HCT116 (cell line): ENCODE data around the gene ATP5PD. TPM values are rescaled to one million over a fixed set of nuclear protein-coding genes. Genes with fewer than 3 reads are reported as not detected.

Source experiments
- ATAC-seq: fragments of 200-7000 bp; cut with Tn5 transposase; 2 replicates; pipeline ENCODE4 v1.9.1; 2020; ENCODE audit warnings: mild to moderate bottlenecking, moderate library complexity
- BruUV-seq: library from RNA; stranded (reverse); fragments of 400-500 nt; replicated peaks from 2 replicates; lab custom pipeline; 2021; lab: Mats Ljungman, UMichigan
- CTCF ChIA-PET: fragments of 300-600 bp; sonication (Branson Sonifier 250); formaldehyde crosslinking; loops from one replicate; lab custom pipeline; 2021; ENCODE audit warnings: antibody characterized with exemption; lab: Charles Lee
- POLR2A ChIA-PET: fragments of 300-600, 350-600 bp; sonication (Branson Sonifier 250); formaldehyde crosslinking; loops from one replicate; lab custom pipeline; 2021; ENCODE audit warnings: antibody characterized with exemption; lab: Charles Lee
- RAD21 ChIA-PET, 2 experiments: fragments of 300-600 bp; sonication (Branson Sonifier 250); formaldehyde crosslinking; loops; one replicate each; lab custom pipeline; 2023; ENCODE audit warnings: low total read pairs in 2 of 2; ENCODE audit not compliant: uncharacterized antibody in 2 of 2, unreplicated experiment in 2 of 2, low non-redundant PET in 1 of 2; lab: Charles Lee
- DNase-seq: peaks from one replicate; pipeline ENCODE4 v3.0.0-alpha.2; 2010; ENCODE audit warnings: low read depth, low spot score
- H2AFZ ChIP-seq: fragments of 200-600 bp; shearing (Covaris generic), sonication (generic); 2 replicates; pipeline ENCODE4 v1.6.1; 2017; ENCODE audit warnings: low read depth, mixed run types, mixed read lengths, antibody characterized with exemption, low read length; ENCODE audit not compliant: poor library complexity, severe bottlenecking
- H3K27ac ChIP-seq: 2 replicates; pipeline ENCODE4 v1.5.1; 2012; ENCODE audit warnings: low read depth, low read length
- H3K27me3 ChIP-seq: fragments of 200-600 bp; sonication (generic); 2 replicates; pipeline ENCODE4 v1.6.1; 2016; ENCODE audit warnings: mixed run types, low read length, mixed read lengths; ENCODE audit not compliant: insufficient read depth
- H3K36me3 ChIP-seq, 2 experiments: fragments of 200-500 bp in 1 of 2; fragments of 200-600 bp in 1 of 2; sonication (Bioruptor generic) in 1 of 2; sonication (generic) in 1 of 2; 2 replicates each; pipeline versions ENCODE4 v1.5.1 to v1.6.1; 2014 to 2016; ENCODE audit warnings: low read length in 2 of 2, inconsistent platforms in 1 of 2, mixed read lengths in 1 of 2, mixed run types in 1 of 2; ENCODE audit not compliant: insufficient read depth in 2 of 2, control insufficient read depth in 1 of 2
- H3K4me1 ChIP-seq, 2 experiments: fragments of 200-600 bp in 1 of 2; sonication (generic) in 1 of 2; 2 replicates each; pipeline versions ENCODE4 v1.5.1 to v1.6.1; 2012 to 2017; ENCODE audit warnings: low read length in 2 of 2, inconsistent platforms in 1 of 2, mild to moderate bottlenecking in 1 of 2, mixed read lengths in 1 of 2, mixed run types in 1 of 2, moderate library complexity in 1 of 2; ENCODE audit not compliant: insufficient read depth in 2 of 2, control insufficient read depth in 1 of 2
- H3K4me2 ChIP-seq: fragments of 200-600 bp; sonication (generic); 2 replicates; pipeline ENCODE4 v1.6.1; 2017; ENCODE audit warnings: mixed run types, low read length, mixed read lengths
- H3K4me3 ChIP-seq, 2 experiments: fragments of 200-600 bp in 1 of 2; sonication (generic) in 1 of 2; replicated peaks in 1 of 2; 2 replicates each; pipeline ENCODE4 v1.5.1; 2011 to 2016; ENCODE audit warnings: low read length in 2 of 2, control low read depth in 1 of 2, low read depth in 1 of 2, mild to moderate bottlenecking in 1 of 2, mixed read lengths in 1 of 2, mixed run types in 1 of 2
- H3K79me2 ChIP-seq: fragments of 200-600 bp; sonication (generic); 2 replicates; pipeline ENCODE4 v1.6.1; 2017; ENCODE audit warnings: mild to moderate bottlenecking, mixed run types, low read length, moderate library complexity, mixed read lengths; ENCODE audit not compliant: insufficient read depth
- H3K9ac ChIP-seq: fragments of 200-600 bp; sonication (generic); 2 replicates; pipeline ENCODE4 v1.6.1; 2016; ENCODE audit warnings: low read length, mixed read lengths
- H3K9me2 ChIP-seq: fragments of 200-600 bp; sonication (generic), shearing (Covaris generic); 2 replicates; pipeline ENCODE4 v1.6.1; 2017; ENCODE audit warnings: mixed run types, mild to moderate bottlenecking, moderate library complexity; ENCODE audit not compliant: insufficient read depth
- H3K9me3 ChIP-seq, 2 experiments: fragments of 200-500 bp in 1 of 2; fragments of 200-600 bp in 1 of 2; sonication (Bioruptor generic) in 1 of 2; sonication (generic) in 1 of 2; 2 replicates each; pipeline ENCODE4 v1.6.1; 2014 to 2017; ENCODE audit warnings: low read length in 2 of 2, mixed read lengths in 2 of 2, inconsistent platforms in 1 of 2, low read depth in 1 of 2, mild to moderate bottlenecking in 1 of 2, mixed run types in 1 of 2, moderate library complexity in 1 of 2; ENCODE audit not compliant: control insufficient read depth in 1 of 2, insufficient read depth in 1 of 2
- H4K20me1 ChIP-seq: fragments of 200-600 bp; sonication (generic), shearing (Covaris generic); 2 replicates; pipeline ENCODE4 v1.6.1; 2017; ENCODE audit warnings: mixed run types, mild to moderate bottlenecking, moderate library complexity; ENCODE audit not compliant: insufficient read depth
- CTCF ChIP-seq, 3 experiments: fragments of 200-600 bp in 1 of 3; sonication (generic) in 1 of 3; IDR thresholded peaks in 2 of 3; conservative IDR thresholded peaks in 1 of 3; 2 replicates each; pipeline ENCODE4 v1.5.1; 2012 to 2017; ENCODE audit warnings: low read depth in 2 of 3, low read length in 2 of 3, antibody characterized with exemption in 1 of 3, borderline replicate concordance in 1 of 3, control low read depth in 1 of 3, mild to moderate bottlenecking in 1 of 3, mixed read lengths in 1 of 3, mixed run types in 1 of 3, moderate library complexity in 1 of 3; ENCODE audit not compliant: insufficient read depth in 1 of 3
- EGR1 ChIP-seq: IDR thresholded peaks from 2 replicates; pipeline ENCODE4 v1.6.1; 2012; ENCODE audit warnings: low read depth
- ELF1 ChIP-seq: IDR thresholded peaks from 2 replicates; pipeline ENCODE4 v1.6.1; 2012; ENCODE audit warnings: low read depth, borderline replicate concordance
- EZH2 ChIP-seq: fragments of 200-600 bp; sonication (generic); IDR thresholded peaks from 2 replicates; pipeline ENCODE4 v1.6.1; 2017; ENCODE audit warnings: antibody characterized with exemption, mixed run types
- FOSL1 ChIP-seq: IDR thresholded peaks from 2 replicates; pipeline ENCODE4 v1.6.1; 2012; ENCODE audit warnings: low read depth
- JUND ChIP-seq: IDR thresholded peaks from 2 replicates; pipeline ENCODE4 v1.6.1; 2012
- POLR2AphosphoS5 ChIP-seq: IDR thresholded peaks from 2 replicates; pipeline ENCODE4 v1.6.1; 2011; ENCODE audit warnings: mild to moderate bottlenecking, low read depth, low read length, moderate library complexity
- RAD21 ChIP-seq: IDR thresholded peaks from 2 replicates; pipeline ENCODE4 v1.6.1; 2012; ENCODE audit warnings: low read depth, mild to moderate bottlenecking
- SIN3A ChIP-seq: IDR thresholded peaks from 2 replicates; pipeline ENCODE4 v1.6.1; 2012; ENCODE audit warnings: low read depth
- SP1 ChIP-seq: IDR thresholded peaks from 2 replicates; pipeline ENCODE4 v1.6.1; 2012; ENCODE audit warnings: low read depth
- SRF ChIP-seq: IDR thresholded peaks from 2 replicates; pipeline ENCODE4 v1.6.1; 2012; ENCODE audit warnings: low read depth
- ZFX ChIP-seq: fragments of 450-650 bp; IDR thresholded peaks from 2 replicates; pipeline ENCODE4 v1.6.1; 2017
- ZNF274 ChIP-seq: fragments of 200-500 bp; sonication (Bioruptor generic); IDR thresholded peaks from 2 replicates; pipeline ENCODE4 v1.6.1; 2014; ENCODE audit warnings: mild to moderate bottlenecking, low read depth, low read length, inconsistent platforms
- intact Hi-C: fragments of 100-400 bp; cut with micrococcal nuclease; formaldehyde crosslinking; loops from 2 replicates; pipeline ENCODE4 v1.10.0; 2022
- total RNA-seq: library from RNA; stranded (reverse); gene quantifications from one replicate; pipeline ENCODE4 v1.2.1, GENCODE V29; 2021; ENCODE audit not compliant: unreplicated experiment
- TF ChIP-seq, protein P1 (sequence below): IDR thresholded peaks from 2 replicates; pipeline ENCODE4 v1.6.1; 2011; ENCODE audit warnings: mild to moderate bottlenecking, low read length, moderate library complexity; ENCODE audit not compliant: insufficient replicate concordance; ENCODE audit errors: extremely low read depth

The ATP5PD gene
- total RNA-seq, 1 experiment from 2014 or later = 407 TPM

DNA sequence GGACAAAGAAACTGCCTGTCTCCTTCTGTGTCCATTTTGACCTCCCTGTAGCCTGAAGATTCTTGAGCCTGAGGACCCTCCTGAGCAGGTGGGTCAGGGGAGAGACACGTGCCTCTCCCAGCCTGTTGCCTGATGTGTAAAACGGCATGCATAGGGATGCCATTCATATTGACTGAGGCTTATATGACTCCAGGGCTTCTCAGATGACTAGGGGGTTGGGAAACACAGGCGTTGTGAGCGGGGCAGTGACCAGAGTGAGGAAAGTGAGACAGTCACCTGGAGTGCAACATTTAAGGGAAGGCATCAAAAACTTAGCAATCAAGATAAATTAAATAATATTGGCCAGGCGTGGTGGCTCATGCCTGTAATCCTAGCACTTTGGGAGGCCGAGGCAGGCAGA, 35.9 kb upstream of the ATP5PD start:
- TF ChIP-seq ELF1 = no peak
- no peak for TF ChIP-seq ZFX
- TF ChIP-seq JUND = no peak
- no peak for TF ChIP-seq SRF
- no peak for TF ChIP-seq EGR1
- TF ChIP-seq SIN3A = no peak
- TF ChIP-seq EZH2 = no peak
- no peak for TF ChIP-seq POLR2AphosphoS5
- TF ChIP-seq, protein P1, sequence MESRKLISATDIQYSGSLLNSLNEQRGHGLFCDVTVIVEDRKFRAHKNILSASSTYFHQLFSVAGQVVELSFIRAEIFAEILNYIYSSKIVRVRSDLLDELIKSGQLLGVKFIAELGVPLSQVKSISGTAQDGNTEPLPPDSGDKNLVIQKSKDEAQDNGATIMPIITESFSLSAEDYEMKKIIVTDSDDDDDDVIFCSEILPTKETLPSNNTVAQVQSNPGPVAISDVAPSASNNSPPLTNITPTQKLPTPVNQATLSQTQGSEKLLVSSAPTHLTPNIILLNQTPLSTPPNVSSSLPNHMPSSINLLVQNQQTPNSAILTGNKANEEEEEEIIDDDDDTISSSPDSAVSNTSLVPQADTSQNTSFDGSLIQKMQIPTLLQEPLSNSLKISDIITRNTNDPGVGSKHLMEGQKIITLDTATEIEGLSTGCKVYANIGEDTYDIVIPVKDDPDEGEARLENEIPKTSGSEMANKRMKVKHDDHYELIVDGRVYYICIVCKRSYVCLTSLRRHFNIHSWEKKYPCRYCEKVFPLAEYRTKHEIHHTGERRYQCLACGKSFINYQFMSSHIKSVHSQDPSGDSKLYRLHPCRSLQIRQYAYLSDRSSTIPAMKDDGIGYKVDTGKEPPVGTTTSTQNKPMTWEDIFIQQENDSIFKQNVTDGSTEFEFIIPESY = no peak
- no peak for TF ChIP-seq CTCF (IDR thresholded peaks at IDR 0.05 in 2 of 3, conservative IDR thresholded peaks at IDR 0.05 in 1 of 3; ENCODE audit: borderline replicate concordance in 1 of 3, insufficient read depth in 1 of 3, low read depth in 2 of 3, low read length in 2 of 3)
- no peak for TF ChIP-seq ZNF274
- TF ChIP-seq FOSL1 = no peak
- no peak for TF ChIP-seq RAD21
- no peak for TF ChIP-seq SP1
- ChIA-PET POLR2A (no interaction called here), CTCF (interaction anchor here (1.0 to 2.2 kb wide), 2 partner anchors 13 to 36 kb away, joined by 3 to 7 read pairs; partner anchors contain the start of genes ATP5PD and KCTD2), RAD21 (no interaction called here)
- Histone ChIP-seq H3K79me2 (no peaks in the 10 kb centered on the region), H3K4me2 (peak overlapping the region; percentile 13; the same call in 1 of the 2 replicates), H3K4me1 (peaks cover 83 to 91% of the 10 kb centered on the region in 2 experiments), H3K36me3 (no peaks in the 10 kb centered on the region), H3K4me3 (no peak overlapping the region), H3K9me3 (no peaks in the 10 kb centered on the region), H3K9me2 (no peaks in the 10 kb centered on the region), H3K9ac (no peak overlapping the region), H3K27ac (no peak overlapping the region), H4K20me1 (no peaks in the 10 kb centered on the region), H3K27me3 (no peaks in the 10 kb centered on the region), H2AFZ (no peak overlapping the region)
- intact Hi-C loops = no loop called here
- ATAC-seq (no peak), DNase-seq (no peak)
- BruUV-seq = no TSS peak
